Liver (tissue), 9 donors: ENCODE measurements around the gene TERT. TPM values are rescaled to one million over a fixed set of nuclear protein-coding genes. Genes with fewer than 3 reads are reported as not detected.

Source experiments
- DNase-seq: peaks from one replicate; pipeline ENCODE4 v3.0.0-alpha.2; 2017; ENCODE audit warnings: low spot score
- H3K27ac ChIP-seq, 2 donors: one replicate each; pipeline ENCODE4 v1.7.0; 2013; ENCODE audit warnings: inconsistent platforms in 2 of 2, low read length in 2 of 2, control low read depth in 1 of 2, low read depth in 1 of 2, mild to moderate bottlenecking in 1 of 2
- H3K27me3 ChIP-seq, 4 donors: one replicate each; pipeline versions ENCODE4 v1.6.1 to v1.7.0; 2013; ENCODE audit warnings: low read length in 3 of 4, inconsistent platforms in 1 of 4, mild to moderate bottlenecking in 1 of 4, moderate library complexity in 1 of 4; ENCODE audit not compliant: control insufficient read depth in 4 of 4, insufficient read depth in 4 of 4
- H3K36me3 ChIP-seq, 4 donors: one replicate each; pipeline versions ENCODE4 v1.6.1 to v1.7.0; 2013; ENCODE audit warnings: low read length in 3 of 4, mild to moderate bottlenecking in 3 of 4, low read depth in 1 of 4, moderate library complexity in 1 of 4; ENCODE audit not compliant: control insufficient read depth in 4 of 4, insufficient read depth in 3 of 4
- H3K4me1 ChIP-seq, 4 donors: one replicate each; pipeline versions ENCODE4 v1.6.1 to v1.7.0; 2013; ENCODE audit warnings: low read length in 3 of 4, mild to moderate bottlenecking in 3 of 4, moderate library complexity in 1 of 4; ENCODE audit not compliant: control insufficient read depth in 4 of 4, insufficient read depth in 4 of 4
- H3K4me3 ChIP-seq, 3 donors: one replicate each; pipeline versions ENCODE4 v1.6.1 to v1.7.0; 2013; ENCODE audit warnings: low read length in 3 of 3, control low read depth in 1 of 3, low read depth in 1 of 3, mild to moderate bottlenecking in 1 of 3
- H3K9ac ChIP-seq, 2 donors: one replicate each; pipeline ENCODE4 v1.7.0; 2013; ENCODE audit warnings: low read length in 2 of 2, mild to moderate bottlenecking in 2 of 2, moderate library complexity in 2 of 2, control low read depth in 1 of 2, low read depth in 1 of 2
- H3K9me3 ChIP-seq, 4 donors: one replicate each; pipeline versions ENCODE4 v1.6.1 to v1.7.0; 2013; ENCODE audit warnings: low read length in 3 of 4; ENCODE audit not compliant: control insufficient read depth in 4 of 4
- EGR1 ChIP-seq, 2 donors: IDR thresholded peaks; 2 replicates each; pipeline ENCODE4 v1.6.1; 2016 to 2018; ENCODE audit warnings: antibody characterized with exemption in 2 of 2, low read depth in 2 of 2
- FOXA2 ChIP-seq: IDR thresholded peaks from 2 replicates; pipeline ENCODE4 v1.6.1; 2016; ENCODE audit warnings: antibody characterized with exemption
- GABPA ChIP-seq, 2 donors: IDR thresholded peaks in 1 of 2; conservative IDR thresholded peaks in 1 of 2; 2 replicates each; pipeline ENCODE4 v1.6.1; 2016; ENCODE audit warnings: antibody characterized with exemption in 2 of 2, mild to moderate bottlenecking in 1 of 2, moderate library complexity in 1 of 2
- HNF4A ChIP-seq, 2 donors: conservative IDR thresholded peaks; 2 replicates each; pipeline ENCODE4 v1.6.1; 2016; ENCODE audit warnings: antibody characterized with exemption in 2 of 2, mild to moderate bottlenecking in 2 of 2
- JUND ChIP-seq, 2 donors: IDR thresholded peaks; 2 replicates each; pipeline ENCODE4 v1.6.1; 2016; ENCODE audit warnings: antibody characterized with exemption in 2 of 2
- NR2F2 ChIP-seq: IDR thresholded peaks from 2 replicates; pipeline ENCODE4 v1.6.1; 2016; ENCODE audit warnings: antibody characterized with exemption
- RAD21 ChIP-seq, 2 donors: IDR thresholded peaks; 2 replicates each; pipeline ENCODE4 v1.6.1; 2016; ENCODE audit warnings: antibody characterized with exemption in 2 of 2, mild to moderate bottlenecking in 2 of 2
- RXRA ChIP-seq, 2 donors: IDR thresholded peaks; 2 replicates each; pipeline ENCODE4 v1.6.1; 2017 to 2018; ENCODE audit warnings: antibody characterized with exemption in 2 of 2, mild to moderate bottlenecking in 1 of 2
- SP1 ChIP-seq: IDR thresholded peaks from 2 replicates; pipeline ENCODE4 v1.6.1; 2018; ENCODE audit warnings: antibody characterized with exemption, mild to moderate bottlenecking
- TAF1 ChIP-seq: conservative IDR thresholded peaks from 2 replicates; pipeline ENCODE4 v1.6.1; 2016; ENCODE audit warnings: antibody characterized with exemption, mild to moderate bottlenecking
- YY1 ChIP-seq: IDR thresholded peaks from 2 replicates; pipeline ENCODE4 v1.6.1; 2016; ENCODE audit warnings: antibody characterized with exemption, mild to moderate bottlenecking
- WGBS: extraction: QIAGEN DNeasy Blood & Tissue Kit; methylation state at CpG from one replicate; pipeline ENCODE4 v1.1.7; 2013; 5-methylcytosine and 5-hydroxymethylcytosine counted together
- polyA plus RNA-seq, 2 donors: library from polyadenylated mRNA; stranded (reverse) in 1 of 2; unstranded in 1 of 2; fragments of 200-250 nt in 1 of 2; fragments of >200 nt in 1 of 2; fragmentation: Nextera tagmentation in 1 of 2; extraction: Ambion mirVana in 1 of 2; gene quantifications; one replicate each; pipeline versions ENCODE4 v1.2.1 to v1.2.3, GENCODE V29; 2013 to 2015
- total RNA-seq, 2 donors: library from RNA; depleted of rRNA; stranded (reverse); fragments of >200 nt; gene quantifications; one replicate each; pipeline ENCODE4 v1.2.3, GENCODE V29; 2014
- TF ChIP-seq, protein P1 (sequence below): fragments of 150-350 bp; IDR thresholded peaks from 2 replicates; pipeline ENCODE4 v1.5.1; 2017; ENCODE audit warnings: improper control_type of control experiment, low read depth, low read length; ENCODE audit not compliant: missing input control
- TF ChIP-seq, protein P2 (sequence below): IDR thresholded peaks from 2 replicates; pipeline ENCODE4 v1.6.1; 2016; ENCODE audit warnings: antibody characterized with exemption
- TF ChIP-seq, protein P3 (sequence below): IDR thresholded peaks from 2 replicates; pipeline ENCODE4 v1.6.1; 2016; ENCODE audit warnings: antibody characterized with exemption
- donor health status: healthy.
- donor health status: healthy.
- donor health status: healthy.
- donor health status: healthy.
- donor health status: healthy.

TERT gene
- total and polyA plus RNA-seq, 4 donors, result 0.14 TPM; not detected in 3

DNA sequence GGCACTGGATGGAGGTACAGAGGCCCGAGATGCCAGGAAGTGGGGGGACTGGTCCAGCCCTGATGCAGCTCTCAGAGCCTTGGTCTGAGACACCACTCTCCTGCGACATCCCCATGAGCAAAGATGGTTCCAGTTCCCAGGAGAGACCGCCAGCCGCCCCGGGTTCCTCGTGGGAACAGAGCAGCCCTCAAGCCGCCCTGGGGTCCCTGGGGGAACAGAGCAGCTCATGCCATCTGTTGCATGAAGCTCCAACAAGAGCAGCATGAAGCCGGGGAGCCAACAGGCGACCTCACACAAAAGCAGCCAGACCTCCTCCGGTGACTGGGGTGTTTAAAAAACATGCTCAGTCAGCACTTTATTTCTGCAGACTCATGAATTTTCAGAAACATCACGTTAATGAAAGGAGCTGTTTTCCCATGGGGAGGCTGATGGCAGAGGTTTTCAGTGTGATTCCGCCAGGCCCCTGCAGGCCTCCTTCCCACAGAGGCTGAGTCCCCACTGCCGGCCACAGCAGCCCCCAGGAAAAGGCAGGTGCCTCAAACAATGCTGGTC, 63.4 kb downstream of the TERT start:
- no peak overlapping the region for H3K27ac ChIP-seq
- no peaks in the 10 kb centered on the region for H3K27me3 ChIP-seq
- no peaks in the 10 kb centered on the region for H3K4me1 ChIP-seq
- H3K4me3 ChIP-seq, result no peak overlapping the region
- no peak overlapping the region for H3K9ac ChIP-seq
- peaks cover 0 to 6% (median 3%) of the 10 kb centered on the region in 4 donors for H3K9me3 ChIP-seq
- TF ChIP-seq, protein P1, sequence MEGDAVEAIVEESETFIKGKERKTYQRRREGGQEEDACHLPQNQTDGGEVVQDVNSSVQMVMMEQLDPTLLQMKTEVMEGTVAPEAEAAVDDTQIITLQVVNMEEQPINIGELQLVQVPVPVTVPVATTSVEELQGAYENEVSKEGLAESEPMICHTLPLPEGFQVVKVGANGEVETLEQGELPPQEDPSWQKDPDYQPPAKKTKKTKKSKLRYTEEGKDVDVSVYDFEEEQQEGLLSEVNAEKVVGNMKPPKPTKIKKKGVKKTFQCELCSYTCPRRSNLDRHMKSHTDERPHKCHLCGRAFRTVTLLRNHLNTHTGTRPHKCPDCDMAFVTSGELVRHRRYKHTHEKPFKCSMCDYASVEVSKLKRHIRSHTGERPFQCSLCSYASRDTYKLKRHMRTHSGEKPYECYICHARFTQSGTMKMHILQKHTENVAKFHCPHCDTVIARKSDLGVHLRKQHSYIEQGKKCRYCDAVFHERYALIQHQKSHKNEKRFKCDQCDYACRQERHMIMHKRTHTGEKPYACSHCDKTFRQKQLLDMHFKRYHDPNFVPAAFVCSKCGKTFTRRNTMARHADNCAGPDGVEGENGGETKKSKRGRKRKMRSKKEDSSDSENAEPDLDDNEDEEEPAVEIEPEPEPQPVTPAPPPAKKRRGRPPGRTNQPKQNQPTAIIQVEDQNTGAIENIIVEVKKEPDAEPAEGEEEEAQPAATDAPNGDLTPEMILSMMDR, result no peak
- TF ChIP-seq EGR1 (IDR thresholded peaks at IDR 0.05; ENCODE audit: low read depth in 2 of 2) (no peak), YY1 (no peak), TAF1 (no peak), HNF4A (conservative IDR thresholded peaks at IDR 0.05) (no peak), SP1 (no peak), GABPA (IDR thresholded peaks at IDR 0.05 in 1 of 2, conservative IDR thresholded peaks at IDR 0.05 in 1 of 2) (no peak), JUND (IDR thresholded peaks at IDR 0.05) (no peak), RAD21 (IDR thresholded peaks at IDR 0.05) (no peak), RXRA (IDR thresholded peaks at IDR 0.05) (no peak)
- TF ChIP-seq, protein P2, sequence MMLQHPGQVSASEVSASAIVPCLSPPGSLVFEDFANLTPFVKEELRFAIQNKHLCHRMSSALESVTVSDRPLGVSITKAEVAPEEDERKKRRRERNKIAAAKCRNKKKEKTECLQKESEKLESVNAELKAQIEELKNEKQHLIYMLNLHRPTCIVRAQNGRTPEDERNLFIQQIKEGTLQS, result no peak
- 82% methylated on average over 13 of the region's 13 CpGs for WGBS
- no peak for DNase-seq
- H3K36me3 ChIP-seq, result no peaks in the 10 kb centered on the region

DNA sequence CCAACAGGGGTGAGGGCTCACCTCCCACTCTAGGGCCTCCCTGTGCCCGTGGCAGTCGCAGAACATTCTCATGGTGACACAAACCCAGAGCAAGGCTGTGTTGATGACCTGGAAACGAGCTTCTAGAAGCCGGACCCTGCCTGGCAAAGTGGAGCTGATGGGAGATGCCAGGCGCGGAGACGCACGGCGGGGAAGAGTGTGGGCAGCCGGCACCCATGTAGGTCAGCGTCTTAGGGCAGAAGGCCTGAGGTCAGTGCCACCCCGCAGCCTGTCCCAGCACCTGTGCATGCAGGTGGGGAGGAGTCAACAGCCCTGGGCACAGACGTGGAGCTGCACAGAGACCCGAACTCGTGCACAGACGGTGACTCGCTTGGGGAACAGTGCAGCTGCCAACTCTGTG, 64.3 kb downstream of the TERT start:
- no peak for DNase-seq
- no peaks in the 10 kb centered on the region for H3K27me3 ChIP-seq
- 91% methylated on average over 17 of the region's 17 CpGs for WGBS

More for the DNA sequence above, 64.3 kb downstream of the TERT start:
- no peak overlapping the region for H3K4me3 ChIP-seq
- H3K36me3 ChIP-seq, result no peaks in the 10 kb centered on the region
- H3K4me1 ChIP-seq, result no peaks in the 10 kb centered on the region
- no peak overlapping the region for H3K27ac ChIP-seq
- TF ChIP-seq RXRA (IDR thresholded peaks at IDR 0.05), result no peak
- TF ChIP-seq EGR1 (IDR thresholded peaks at IDR 0.05; ENCODE audit: low read depth in 2 of 2), result no peak
- TF ChIP-seq NR2F2, result no peak
- TF ChIP-seq FOXA2, result no peak
- TF ChIP-seq TAF1, result no peak
- TF ChIP-seq SP1, result no peak
- no peak for TF ChIP-seq JUND (IDR thresholded peaks at IDR 0.05)
- TF ChIP-seq, protein P1, result no peak
- no peak for TF ChIP-seq HNF4A (conservative IDR thresholded peaks at IDR 0.05)
- no peak for TF ChIP-seq GABPA (IDR thresholded peaks at IDR 0.05 in 1 of 2, conservative IDR thresholded peaks at IDR 0.05 in 1 of 2)
- TF ChIP-seq, protein P3, sequence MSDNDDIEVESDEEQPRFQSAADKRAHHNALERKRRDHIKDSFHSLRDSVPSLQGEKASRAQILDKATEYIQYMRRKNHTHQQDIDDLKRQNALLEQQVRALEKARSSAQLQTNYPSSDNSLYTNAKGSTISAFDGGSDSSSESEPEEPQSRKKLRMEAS, result no peak
- no peak for TF ChIP-seq RAD21 (IDR thresholded peaks at IDR 0.05)
- H3K9ac ChIP-seq, result no peak overlapping the region
- peaks cover 0 to 5% (median 3%) of the 10 kb centered on the region in 4 donors for H3K9me3 ChIP-seq
